Mucosa of descending colon (tissue), 3 donors: ENCODE data around the gene HUS1. TPM values are rescaled to one million over a fixed set of nuclear protein-coding genes. Genes with fewer than 3 reads are reported as not detected.
"Not testable (repeated sequence)": the region's sequence is repeated elsewhere in the genome, so short reads cannot be mapped to it uniquely, and the experiment has no call there.

Source experiments
- ATAC-seq: fragments of 200-7000 bp; cut with Tn5 transposase; one replicate; pipeline ENCODE4 v1.9.1; 2020; ENCODE audit warnings: mild to moderate bottlenecking, moderate library complexity
- DNase-seq, 3 donors: peaks; one replicate each; pipeline ENCODE4 v3.0.0-alpha.2; 2020
- H3K36me3 ChIP-seq: fragments of 200-600 bp; one replicate; pipeline ENCODE4 v1.8.0; 2021; ENCODE audit warnings: low read depth, mild to moderate bottlenecking
- H3K4me1 ChIP-seq: fragments of 200-600 bp; one replicate; pipeline ENCODE4 v1.8.0; 2021; ENCODE audit warnings: low read depth, mild to moderate bottlenecking
- H3K4me3 ChIP-seq: fragments of 200-600 bp; one replicate; pipeline ENCODE4 v1.8.0; 2021; ENCODE audit warnings: mild to moderate bottlenecking
- H3K9me3 ChIP-seq: fragments of 200-600 bp; one replicate; pipeline ENCODE4 v1.8.0; 2021; ENCODE audit warnings: mild to moderate bottlenecking
- CTCF ChIP-seq: fragments of 200-600 bp; IDR thresholded peaks from one replicate; pipeline ENCODE4 v1.8.0; 2022; ENCODE audit warnings: antibody characterized with exemption, mild to moderate bottlenecking
- intact Hi-C, 2 donors: fragments of 100-400 bp; cut with DNase I in 1 of 2; cut with micrococcal nuclease in 1 of 2; formaldehyde crosslinking; loops; one replicate each; pipeline versions ENCODE4 v1.11.0 to v1.11.1; 2022; cut with DNase I, micrococcal nuclease
- total RNA-seq, 3 donors: library from RNA; stranded (reverse); fragmentation: NEBNext Ultra II Directional in 2 of 3; extraction: Animal tissue kit (Norgen Biotek cat#: 25700) in 2 of 3; gene quantifications; one replicate each; pipeline versions ENCODE4 v1.2.1 to v1.2.4, GENCODE V29; 2021 to 2023
- donor health status: DM: no; HTN: no; CAD: no; lungs with moderate emphysema.
- donor health status: DM: no; HTN: no; CAD: no.
- donor health status: DM: no; HTN: yes; CAD: no.

HUS1 gene
- total RNA-seq, 3 donors from 2014 or later: 44.8 to 53.7 (median 47.4) TPM

GRCh38 chr7:47931005-47932004, 48.1 kb downstream of the HUS1 start:
- TF ChIP-seq CTCF: no peak
- H3K36me3 ChIP-seq: no peaks in the 10 kb centered on the region
- DNase-seq (no peak), ATAC-seq (no peak)
- no peak overlapping the region for H3K4me3 ChIP-seq
- intact Hi-C loops: no loop called here
- no peaks in the 10 kb centered on the region for H3K4me1 ChIP-seq
- H3K9me3 ChIP-seq: no peaks in the 10 kb centered on the region

- intact Hi-C loops: no loop called here
- ATAC-seq (no peak), DNase-seq (no peak)
- no peaks in the 10 kb centered on the region for H3K9me3 ChIP-seq
- TF ChIP-seq CTCF: no peak
- no peaks in the 10 kb centered on the region for H3K36me3 ChIP-seq
- no peak overlapping the region for H3K4me3 ChIP-seq
- H3K4me1 ChIP-seq: no peaks in the 10 kb centered on the region
Observed at GRCh38 chr7:47924266-47924665, 55.1 kb downstream of the HUS1 start.

- ATAC-seq, DNase-seq, H3K36me3 ChIP-seq, intact Hi-C loops, H3K9me3 ChIP-seq, H3K4me1 ChIP-seq, H3K4me3 ChIP-seq: not testable (repeated sequence)
Observed at GRCh38 chr7:47923081-47923875, 56.1 kb downstream of the HUS1 start.

GRCh38 chr7:47916514-47916913, 62.9 kb downstream of the HUS1 start:
- DNase-seq, H3K9me3 ChIP-seq, ATAC-seq, H3K4me1 ChIP-seq, H3K4me3 ChIP-seq, intact Hi-C loops, H3K36me3 ChIP-seq: not testable (repeated sequence)

- Histone ChIP-seq H3K9me3 (no peaks in the 10 kb centered on the region), H3K4me1 (no peaks in the 10 kb centered on the region), H3K4me3 (no peak overlapping the region), H3K36me3 (no peaks in the 10 kb centered on the region)
- no peak for ATAC-seq
- intact Hi-C loops: no loop called here
- no peak for TF ChIP-seq CTCF
- DNase-seq: no peak
Observed at GRCh38 chr7:47915616-47915976, 63.8 kb downstream of the HUS1 start.

- H3K4me3 ChIP-seq: no peak overlapping the region
- intact Hi-C loops: no loop called here
- DNase-seq (no peak), ATAC-seq (no peak)
- no peaks in the 10 kb centered on the region for H3K9me3 ChIP-seq
- TF ChIP-seq CTCF: no peak
- H3K36me3 ChIP-seq: no peaks in the 10 kb centered on the region
- H3K4me1 ChIP-seq: no peaks in the 10 kb centered on the region
Observed at GRCh38 chr7:47914717-47915615, 64.4 kb downstream of the HUS1 start.
